Neural progenitor cell (in vitro differentiated cells): ENCODE data around the gene CTDSP1. TPM values are rescaled to one million over a fixed set of nuclear protein-coding genes. Genes with fewer than 3 reads are reported as not detected.
A peak's percentile ranks its signal among the peaks of the same experiment; 100 is the strongest.

ENCODE experiments used
- DNase-seq: peaks from one replicate; pipeline ENCODE4 v3.0.0-alpha.2; 2016; ENCODE audit warnings: low spot score
- H2AFZ ChIP-seq: fragments of 200-600 bp; sonication (generic); replicated peaks from 2 replicates; pipeline ENCODE4 v1.6.1; 2016; ENCODE audit warnings: antibody characterized with exemption
- H3F3A ChIP-seq: fragments of 200-600 bp; sonication (generic); 2 replicates; pipeline ENCODE4 v1.6.1; 2016; ENCODE audit warnings: antibody characterized with exemption, low read depth
- H3K27ac ChIP-seq: fragments of 200-600 bp; sonication (generic); 2 replicates; pipeline ENCODE4 v1.5.1; 2016; ENCODE audit warnings: mild to moderate bottlenecking
- H3K27me3 ChIP-seq: fragments of 200-600 bp; sonication (generic); 2 replicates; pipeline ENCODE4 v1.6.1; 2016; ENCODE audit warnings: mild to moderate bottlenecking, moderate library complexity
- H3K36me3 ChIP-seq: fragments of 200-600 bp; sonication (generic); 2 replicates; pipeline ENCODE4 v1.5.1; 2016
- H3K4me1 ChIP-seq: fragments of 200-600 bp; sonication (generic); 2 replicates; pipeline ENCODE4 v1.6.1; 2016; ENCODE audit warnings: mixed run types
- H3K4me2 ChIP-seq: fragments of 200-600 bp; sonication (generic); 2 replicates; pipeline ENCODE4 v1.6.1; 2016
- H3K4me3 ChIP-seq: fragments of 200-600 bp; sonication (generic); 2 replicates; pipeline ENCODE4 v1.5.1; 2016
- H3K79me2 ChIP-seq: fragments of 200-600 bp; sonication (generic); 2 replicates; pipeline ENCODE4 v1.6.1; 2016; ENCODE audit warnings: low read depth
- H3K9ac ChIP-seq: fragments of 200-600 bp; sonication (generic); 2 replicates; pipeline ENCODE4 v1.6.1; 2016
- H3K9me3 ChIP-seq: fragments of 200-600 bp; sonication (generic); 2 replicates; pipeline ENCODE4 v1.5.1; 2016; ENCODE audit warnings: low read depth
- H4K20me1 ChIP-seq: fragments of 200-600 bp; sonication (generic); 2 replicates; pipeline ENCODE4 v1.6.1; 2016; ENCODE audit warnings: low read depth
- H3K27ac Mint-ChIP-seq: 3 replicates; pipeline ENCODE4 v1.8.0; 2021; ENCODE audit warnings: mixed read lengths
- H3K27me3 Mint-ChIP-seq: 2 replicates; pipeline ENCODE4 v1.8.0; 2022; ENCODE audit warnings: low read depth, mild to moderate bottlenecking, inconsistent platforms, moderate library complexity, mixed read lengths; ENCODE audit not compliant: insufficient read depth
- H3K36me3 Mint-ChIP-seq: 3 replicates; pipeline ENCODE4 v1.8.0; 2021; ENCODE audit warnings: mixed read lengths
- H3K4me1 Mint-ChIP-seq: 3 replicates; pipeline ENCODE4 v1.8.0; 2021; ENCODE audit warnings: mixed read lengths
- H3K4me3 Mint-ChIP-seq: 3 replicates; pipeline ENCODE4 v1.8.0; 2021; ENCODE audit warnings: mild to moderate bottlenecking, moderate library complexity, mixed read lengths
- H3K9me3 Mint-ChIP-seq: 3 replicates; pipeline ENCODE4 v1.8.0; 2020; ENCODE audit warnings: mixed read lengths
- CTCF ChIP-seq: fragments of 200-600 bp; sonication (generic); IDR thresholded peaks from 2 replicates; pipeline ENCODE4 v1.5.1; 2017; ENCODE audit warnings: antibody characterized with exemption, mild to moderate bottlenecking
- EZH2 ChIP-seq: fragments of 200-600 bp; sonication (generic); IDR thresholded peaks from 2 replicates; pipeline ENCODE4 v1.6.1; 2017; ENCODE audit warnings: antibody characterized with exemption, mild to moderate bottlenecking, moderate library complexity
- EZH2phosphoT487 ChIP-seq: fragments of 200-600 bp; sonication (generic); IDR thresholded peaks from 2 replicates; pipeline ENCODE4 v1.6.1; 2017; ENCODE audit warnings: antibody characterized with exemption
- total RNA-seq: library from RNA; depleted of rRNA; stranded (reverse); fragments of >200 nt; gene quantifications from 2 replicates; pipeline ENCODE4 v1.2.3, GENCODE V29; 2015; ENCODE audit warnings: low replicate concordance

Gene CTDSP1
- total RNA-seq, 1 donor from 2014 or later = 31.3 TPM

GRCh38 chr2:218386505-218387368 is 12.9 kb upstream of the CTDSP1 start:
- H3K4me1 ChIP-seq = no peaks in the 10 kb centered on the region
- H3K4me3 Mint-ChIP-seq = no peak overlapping the region
- H3K4me3 ChIP-seq = peak overlapping the region; percentile 50
- H3K27me3 Mint-ChIP-seq = peaks cover 16% of the 10 kb centered on the region
- H3K9me3 Mint-ChIP-seq = no peaks in the 10 kb centered on the region
- H3K27ac Mint-ChIP-seq = no peak overlapping the region
- no peaks in the 10 kb centered on the region for H4K20me1 ChIP-seq
- peaks cover 28% of the 10 kb centered on the region for H3K27me3 ChIP-seq
- peak overlapping the region; percentile 71 for H3K4me2 ChIP-seq
- DNase-seq = peak; percentile 7
- no peaks in the 10 kb centered on the region for H3K4me1 Mint-ChIP-seq
- H3K36me3 Mint-ChIP-seq = no peaks in the 10 kb centered on the region
- H3K9ac ChIP-seq = no peak overlapping the region
- peak overlapping the region; percentile 96 for H2AFZ ChIP-seq
- TF ChIP-seq CTCF (no peak), EZH2 (no peak)
- H3K79me2 ChIP-seq = no peaks in the 10 kb centered on the region
- no peaks in the 10 kb centered on the region for H3K36me3 ChIP-seq
- H3K27ac ChIP-seq = no peak overlapping the region
- H3F3A ChIP-seq = peaks cover 25% of the 10 kb centered on the region
- no peaks in the 10 kb centered on the region for H3K9me3 ChIP-seq

- Mint-ChIP-seq H3K27me3 (peaks cover 14% of the 10 kb centered on the region), H3K36me3 (no peaks in the 10 kb centered on the region), H3K4me1 (no peaks in the 10 kb centered on the region), H3K27ac (no peak overlapping the region), H3K4me3 (peak overlapping the region; percentile 63), H3K9me3 (no peaks in the 10 kb centered on the region)
- TF ChIP-seq EZH2 (no peak), CTCF (no peak), EZH2phosphoT487 (no peak)
- Histone ChIP-seq H3K9me3 (no peaks in the 10 kb centered on the region), H3K36me3 (no peaks in the 10 kb centered on the region), H3K27me3 (peaks cover 28% of the 10 kb centered on the region), H3K27ac (no peak overlapping the region), H3K4me2 (peak overlapping the region; percentile 71), H3F3A (peaks cover 25% of the 10 kb centered on the region), H4K20me1 (no peaks in the 10 kb centered on the region), H3K9ac (no peak overlapping the region), H2AFZ (peak overlapping the region; percentile 96), H3K4me3 (peak overlapping the region; percentile 50), H3K4me1 (no peaks in the 10 kb centered on the region), H3K79me2 (no peaks in the 10 kb centered on the region)
- peak; percentile 79 for DNase-seq
Observed at GRCh38 chr2:218387369-218388194, 12.1 kb upstream of the CTDSP1 start.

- Mint-ChIP-seq H3K9me3 (no peaks in the 10 kb centered on the region), H3K4me1 (no peaks in the 10 kb centered on the region), H3K27me3 (peaks cover 16% of the 10 kb centered on the region), H3K27ac (no peak overlapping the region), H3K36me3 (no peaks in the 10 kb centered on the region), H3K4me3 (no peak overlapping the region)
- H2AFZ ChIP-seq = no peak overlapping the region
- H3K4me3 ChIP-seq = no peak overlapping the region
- H3K36me3 ChIP-seq = no peaks in the 10 kb centered on the region
- no peak overlapping the region for H3K4me2 ChIP-seq
- peaks cover 25% of the 10 kb centered on the region for H3F3A ChIP-seq
- H3K4me1 ChIP-seq = no peaks in the 10 kb centered on the region
- TF ChIP-seq EZH2phosphoT487 (no peak), EZH2 (no peak), CTCF (no peak)
- H4K20me1 ChIP-seq = no peaks in the 10 kb centered on the region
- H3K79me2 ChIP-seq = no peaks in the 10 kb centered on the region
- no peak overlapping the region for H3K27ac ChIP-seq
- H3K9me3 ChIP-seq = no peaks in the 10 kb centered on the region
- no peak overlapping the region for H3K9ac ChIP-seq
- H3K27me3 ChIP-seq = peaks cover 28% of the 10 kb centered on the region
- no peak for DNase-seq
Observed at GRCh38 chr2:218389333-218390150, 10.1 kb upstream of the CTDSP1 start.
